GM06990 (cell line): ENCODE data around the gene GPRC5A.
A peak's percentile ranks its signal among the peaks of the same experiment; 100 is the strongest.

Experiments
- DNase-seq: peaks from one replicate; pipeline ENCODE4 v3.0.0-alpha.2; 2011; ENCODE audit not compliant: insufficient read length; ENCODE audit errors: extremely low read depth
- H3K27me3 ChIP-seq: replicated peaks from 2 replicates; pipeline ENCODE4 v1.6.0; 2011; ENCODE audit warnings: low read length; ENCODE audit not compliant: control insufficient read depth, insufficient read depth
- H3K36me3 ChIP-seq: 2 replicates; pipeline ENCODE4 v1.5.1; 2011; ENCODE audit warnings: low read length; ENCODE audit not compliant: control insufficient read depth, insufficient read depth
- H3K4me3 ChIP-seq: replicated peaks from 2 replicates; pipeline ENCODE4 v1.5.1; 2011; ENCODE audit warnings: low read depth, mild to moderate bottlenecking, control low read depth, low read length
- TF ChIP-seq, protein P1 (sequence below): IDR thresholded peaks from 2 replicates; pipeline ENCODE4 v1.5.1; 2011; ENCODE audit warnings: low read length, control low read depth, mild to moderate bottlenecking, inconsistent platforms; ENCODE audit not compliant: insufficient read depth, poor library complexity, severe bottlenecking

GPRC5A gene

GRCh38 chr12:12897302-12897701 lies 5.9 kb downstream of the GPRC5A start:
- H3K36me3 ChIP-seq: no peaks in the 10 kb centered on the region
- TF ChIP-seq, protein P1, sequence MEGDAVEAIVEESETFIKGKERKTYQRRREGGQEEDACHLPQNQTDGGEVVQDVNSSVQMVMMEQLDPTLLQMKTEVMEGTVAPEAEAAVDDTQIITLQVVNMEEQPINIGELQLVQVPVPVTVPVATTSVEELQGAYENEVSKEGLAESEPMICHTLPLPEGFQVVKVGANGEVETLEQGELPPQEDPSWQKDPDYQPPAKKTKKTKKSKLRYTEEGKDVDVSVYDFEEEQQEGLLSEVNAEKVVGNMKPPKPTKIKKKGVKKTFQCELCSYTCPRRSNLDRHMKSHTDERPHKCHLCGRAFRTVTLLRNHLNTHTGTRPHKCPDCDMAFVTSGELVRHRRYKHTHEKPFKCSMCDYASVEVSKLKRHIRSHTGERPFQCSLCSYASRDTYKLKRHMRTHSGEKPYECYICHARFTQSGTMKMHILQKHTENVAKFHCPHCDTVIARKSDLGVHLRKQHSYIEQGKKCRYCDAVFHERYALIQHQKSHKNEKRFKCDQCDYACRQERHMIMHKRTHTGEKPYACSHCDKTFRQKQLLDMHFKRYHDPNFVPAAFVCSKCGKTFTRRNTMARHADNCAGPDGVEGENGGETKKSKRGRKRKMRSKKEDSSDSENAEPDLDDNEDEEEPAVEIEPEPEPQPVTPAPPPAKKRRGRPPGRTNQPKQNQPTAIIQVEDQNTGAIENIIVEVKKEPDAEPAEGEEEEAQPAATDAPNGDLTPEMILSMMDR: no peak
- no peak for DNase-seq
- H3K27me3 ChIP-seq: no peaks in the 10 kb centered on the region
- H3K4me3 ChIP-seq: no peak overlapping the region

- TF ChIP-seq, protein P1: no peak
- Histone ChIP-seq H3K27me3 (no peaks in the 10 kb centered on the region), H3K36me3 (no peaks in the 10 kb centered on the region), H3K4me3 (no peak overlapping the region)
- no peak for DNase-seq
Observed at GRCh38 chr12:12898136-12898717, 6.9 kb downstream of the GPRC5A start.

- H3K27me3 ChIP-seq: no peaks in the 10 kb centered on the region
- no peak for DNase-seq
- TF ChIP-seq, protein P1: no peak
- no peaks in the 10 kb centered on the region for H3K36me3 ChIP-seq
- H3K4me3 ChIP-seq: no peak overlapping the region
Observed at GRCh38 chr12:12898911-12899511, 7.6 kb downstream of the GPRC5A start.

GRCh38 chr12:12899530-12900380 lies 8.4 kb downstream of the GPRC5A start:
- no peak overlapping the region for H3K4me3 ChIP-seq
- H3K27me3 ChIP-seq: no peaks in the 10 kb centered on the region
- peak; percentile 71 for DNase-seq
- H3K36me3 ChIP-seq: no peaks in the 10 kb centered on the region
- TF ChIP-seq, protein P1: no peak

DNA sequence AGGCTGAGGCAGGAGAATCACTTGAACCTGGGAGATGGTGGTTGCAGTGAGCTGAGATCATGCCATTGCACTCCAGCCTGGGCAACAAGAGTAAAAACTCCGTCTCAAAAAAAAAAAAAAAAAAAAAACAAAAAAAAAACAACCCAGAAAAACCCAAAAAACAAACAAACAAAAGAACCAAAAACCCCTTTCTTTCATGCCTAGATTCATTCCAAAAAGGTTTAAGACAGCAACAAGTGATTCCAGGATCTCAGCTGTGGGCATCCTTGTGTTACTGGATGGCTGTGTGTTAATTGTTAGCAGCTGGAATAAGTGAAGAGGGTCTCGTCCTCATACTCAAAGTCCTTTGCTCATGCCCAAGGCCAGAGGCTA lies 9.4 kb downstream of the GPRC5A start:
- Histone ChIP-seq H3K27me3 (no peaks in the 10 kb centered on the region), H3K36me3 (no peaks in the 10 kb centered on the region), H3K4me3 (no peak overlapping the region)
- TF ChIP-seq, protein P1: no peak
- no peak for DNase-seq
